HG02884 (cell line): Measurements from ENCODE around the gene CD160.
"Not testable (repeated sequence)": the region's sequence is repeated elsewhere in the genome, so short reads cannot be mapped to it uniquely, and the experiment has no call there.

Source experiments
- ATAC-seq: cut with Tn5 transposase; IDR thresholded peaks from one replicate; pipeline ENCODE4 v1.9.1; 2021; ENCODE audit warnings: mild to moderate bottlenecking, moderate library complexity; ENCODE audit not compliant: unreplicated experiment

The CD160 gene

GRCh38 chr1:145708063-145708462 is 11.2 kb upstream of the CD160 start:
- ATAC-seq: no peak

GRCh38 chr1:145710291-145711027 is 8.8 kb upstream of the CD160 start:
- no peak for ATAC-seq

GRCh38 chr1:145711213-145711651 is 8.1 kb upstream of the CD160 start:
- ATAC-seq: no peak

GRCh38 chr1:145714524-145715111 is 4.7 kb upstream of the CD160 start:
- no peak for ATAC-seq

- no peak for ATAC-seq
Measured at GRCh38 chr1:145716641-145717345, 2.5 kb upstream of the CD160 start.

GRCh38 chr1:145717833-145718232 is 1.5 kb upstream of the CD160 start:
- no peak for ATAC-seq

GRCh38 chr1:145718465-145718864 is 834 bp upstream of the CD160 start:
- not testable (repeated sequence) for ATAC-seq

GRCh38 chr1:145720556-145720877 is 1.2 kb downstream of the CD160 start:
- no peak for ATAC-seq

- no peak for ATAC-seq
Measured at GRCh38 chr1:145720878-145721671, 1.8 kb downstream of the CD160 start.

GRCh38 chr1:145726193-145726592 is 6.9 kb downstream of the CD160 start:
- not testable (repeated sequence) for ATAC-seq

- ATAC-seq: no peak
Measured at GRCh38 chr1:145729196-145729595, 9.9 kb downstream of the CD160 start.

GRCh38 chr1:145729666-145730436 is 10.6 kb downstream of the CD160 start:
- ATAC-seq: no peak

GRCh38 chr1:145730467-145730866 is 11.2 kb downstream of the CD160 start:
- ATAC-seq: no peak

- no peak for ATAC-seq
Measured at GRCh38 chr1:145730900-145731299, 11.6 kb downstream of the CD160 start.

GRCh38 chr1:145736191-145736590 is 16.9 kb downstream of the CD160 start:
- ATAC-seq: no peak

- no peak for ATAC-seq
Measured at GRCh38 chr1:145740269-145740668, 21.0 kb downstream of the CD160 start.

- ATAC-seq: no peak
Measured at GRCh38 chr1:145747398-145748247, 28.3 kb downstream of the CD160 start.

- ATAC-seq: no peak
Measured at GRCh38 chr1:145750426-145750825, 31.1 kb downstream of the CD160 start.

GRCh38 chr1:145751491-145752037 is 32.3 kb downstream of the CD160 start:
- no peak for ATAC-seq
